GM12801 (cell line): ENCODE results near the gene TMEM260.

Source experiments
- TF ChIP-seq, protein P1 (sequence below): IDR thresholded peaks from one replicate; pipeline ENCODE4 v1.5.1; 2011; ENCODE audit warnings: control low read depth; ENCODE audit not compliant: insufficient read length; ENCODE audit errors: extremely low read depth

TMEM260 gene

DNA sequence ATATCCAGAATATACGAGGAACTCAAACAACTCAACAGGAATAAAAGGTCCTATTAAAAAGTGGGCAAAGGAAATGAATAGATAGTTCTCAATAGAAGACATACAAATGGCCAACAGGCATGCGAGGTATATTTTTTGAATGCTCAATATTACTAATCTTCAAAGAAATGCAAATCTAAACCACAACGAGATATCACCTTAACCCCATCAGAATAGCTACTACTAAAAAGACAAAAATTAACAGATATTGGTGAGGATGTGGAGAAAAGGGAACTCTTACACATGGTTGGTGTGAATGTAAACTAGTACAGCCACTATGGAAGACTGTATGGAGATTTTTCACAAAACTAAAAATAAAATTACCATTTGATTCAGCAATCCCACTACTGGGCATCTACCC is 99.2 kb downstream of the TMEM260 start:
- TF ChIP-seq, protein P1, sequence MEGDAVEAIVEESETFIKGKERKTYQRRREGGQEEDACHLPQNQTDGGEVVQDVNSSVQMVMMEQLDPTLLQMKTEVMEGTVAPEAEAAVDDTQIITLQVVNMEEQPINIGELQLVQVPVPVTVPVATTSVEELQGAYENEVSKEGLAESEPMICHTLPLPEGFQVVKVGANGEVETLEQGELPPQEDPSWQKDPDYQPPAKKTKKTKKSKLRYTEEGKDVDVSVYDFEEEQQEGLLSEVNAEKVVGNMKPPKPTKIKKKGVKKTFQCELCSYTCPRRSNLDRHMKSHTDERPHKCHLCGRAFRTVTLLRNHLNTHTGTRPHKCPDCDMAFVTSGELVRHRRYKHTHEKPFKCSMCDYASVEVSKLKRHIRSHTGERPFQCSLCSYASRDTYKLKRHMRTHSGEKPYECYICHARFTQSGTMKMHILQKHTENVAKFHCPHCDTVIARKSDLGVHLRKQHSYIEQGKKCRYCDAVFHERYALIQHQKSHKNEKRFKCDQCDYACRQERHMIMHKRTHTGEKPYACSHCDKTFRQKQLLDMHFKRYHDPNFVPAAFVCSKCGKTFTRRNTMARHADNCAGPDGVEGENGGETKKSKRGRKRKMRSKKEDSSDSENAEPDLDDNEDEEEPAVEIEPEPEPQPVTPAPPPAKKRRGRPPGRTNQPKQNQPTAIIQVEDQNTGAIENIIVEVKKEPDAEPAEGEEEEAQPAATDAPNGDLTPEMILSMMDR = no peak

DNA sequence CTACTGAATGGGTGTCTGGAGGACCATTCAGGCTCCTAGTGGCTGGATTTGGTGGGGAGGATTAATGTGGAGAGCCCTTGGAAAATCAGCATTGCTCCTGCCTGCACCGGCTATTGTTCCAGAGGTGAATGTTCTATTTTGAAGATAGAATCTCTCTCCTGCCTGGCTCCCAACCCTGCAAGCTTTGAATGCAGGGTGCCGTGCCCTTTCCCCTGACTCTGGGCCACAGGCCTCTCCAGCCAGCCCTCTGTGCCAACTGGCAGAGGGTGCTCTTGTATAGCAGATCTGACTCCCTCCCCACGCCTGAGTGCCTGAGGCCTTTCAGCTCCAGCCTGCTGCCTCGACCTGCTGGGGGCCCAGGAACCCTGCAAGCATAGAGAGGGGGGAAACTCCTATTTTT is 106.8 kb downstream of the TMEM260 start:
- TF ChIP-seq, protein P1 = no peak

DNA sequence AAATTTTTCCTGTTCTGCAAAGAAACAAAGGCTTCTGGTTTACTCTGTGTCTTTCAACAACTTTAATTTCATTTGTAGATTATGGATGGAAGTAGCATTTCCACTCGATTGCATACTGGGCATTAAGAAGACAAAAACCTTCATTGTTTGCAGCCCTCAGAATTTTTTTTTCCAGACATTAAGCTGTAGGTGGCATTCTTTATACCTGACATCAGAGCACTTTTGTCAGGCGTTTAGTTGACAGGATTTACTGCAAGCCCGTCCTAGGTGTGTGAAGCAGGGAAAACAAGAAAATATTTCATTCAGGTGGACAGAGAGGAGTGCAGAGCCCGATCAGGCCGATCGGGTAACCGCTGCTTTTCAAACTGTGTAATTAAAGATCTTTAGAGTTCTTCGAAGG is 107.5 kb downstream of the TMEM260 start:
- TF ChIP-seq, protein P1 = no peak

DNA sequence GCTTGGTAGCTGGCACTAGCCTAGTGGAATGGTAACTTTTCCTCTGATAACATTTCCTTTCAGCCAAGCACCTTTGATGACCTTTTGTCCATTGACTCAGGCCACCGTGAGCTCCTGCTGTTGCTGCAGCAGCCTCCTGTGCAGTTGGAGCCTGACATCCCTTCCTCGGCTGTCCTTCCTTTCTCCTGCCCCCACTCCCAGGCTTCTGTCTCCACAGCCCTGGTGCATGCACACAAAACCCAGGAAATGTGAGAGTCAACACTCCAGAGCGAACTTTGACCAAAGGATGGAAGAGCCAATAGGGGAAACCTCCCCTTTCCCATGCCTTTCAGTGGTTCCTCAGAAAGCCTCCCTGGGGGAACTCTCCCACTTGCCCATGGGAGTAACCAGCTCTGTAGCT is 115.0 kb downstream of the TMEM260 start:
- TF ChIP-seq, protein P1 = no peak
